ENCODE results near the gene KLK2.

KLK2 gene

DNA sequence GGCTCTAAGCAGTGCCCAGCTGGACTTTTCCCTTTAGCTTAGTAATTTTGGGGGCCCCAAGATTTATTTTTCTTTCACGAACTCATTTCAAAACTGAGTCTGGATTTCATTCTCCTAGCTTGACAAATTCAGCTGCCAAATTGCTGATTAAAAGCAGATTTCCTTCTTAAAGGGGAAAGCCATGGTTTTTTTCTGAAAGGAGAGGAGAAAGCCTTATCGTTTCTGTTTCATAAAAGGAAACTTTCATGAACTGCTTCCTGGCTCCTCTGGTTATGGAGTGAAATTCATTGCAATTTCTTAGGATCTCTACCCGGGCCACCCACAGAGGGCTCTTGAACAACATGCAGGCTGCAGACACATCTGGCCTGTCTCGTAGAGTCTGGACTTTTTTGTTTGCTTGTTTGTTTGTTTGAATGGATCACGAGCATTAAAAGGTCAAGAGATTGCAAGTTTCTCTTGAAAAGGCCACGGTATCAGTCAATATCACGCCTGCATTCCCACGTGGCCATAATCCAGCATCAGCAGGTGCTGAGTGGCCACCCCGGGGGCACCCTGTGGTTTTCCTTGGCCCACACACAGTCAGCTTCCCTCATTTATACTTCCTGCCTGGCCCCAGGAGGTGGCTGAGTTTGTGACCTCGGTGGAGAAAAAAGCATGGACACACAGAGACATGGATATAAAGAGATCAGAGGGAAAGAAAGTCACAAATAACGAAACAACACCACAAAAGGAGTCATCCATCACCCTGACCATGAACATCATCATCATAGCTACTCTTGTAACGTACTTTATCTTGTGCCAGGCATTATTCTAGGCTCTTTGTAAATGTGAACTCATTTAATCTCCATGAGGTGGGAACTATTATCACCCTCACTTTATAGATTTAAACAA is 48.4 kb downstream of the KLK2 start:
- no peak for DNase-seq (ENCODE audit: low read depth in 1 of 2, low spot score in 1 of 2)

- DNase-seq (ENCODE audit: low read depth in 1 of 2, low spot score in 1 of 2): peak; percentile 46 to 49
These were observed 49.1 kb downstream of the KLK2 start for GRCh38 chr19:50922317-50922853.

- DNase-seq (ENCODE audit: low read depth in 1 of 2, low spot score in 1 of 2): no peak
These were observed 51.3 kb downstream of the KLK2 start for GRCh38 chr19:50924586-50924985.

DNA sequence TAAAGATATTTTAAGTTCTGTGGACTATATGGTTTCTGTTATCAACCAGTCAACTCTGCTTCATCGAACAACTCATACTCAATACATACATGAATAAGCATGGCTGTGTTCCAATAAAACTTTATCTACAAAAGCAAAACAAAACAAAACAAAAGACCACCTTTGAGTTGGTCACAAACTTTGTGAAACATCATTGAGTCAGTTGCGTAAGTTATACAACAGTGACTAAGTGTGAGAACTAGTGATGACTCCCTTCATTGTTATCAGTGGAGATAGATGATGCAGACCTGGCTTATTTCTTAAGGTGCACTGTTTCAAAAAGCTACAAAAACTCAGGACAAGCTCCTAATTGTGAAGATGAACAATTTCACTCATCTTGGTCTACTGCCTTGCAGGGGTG is 52.5 kb downstream of the KLK2 start:
- DNase-seq (ENCODE audit: low read depth in 1 of 2, low spot score in 1 of 2): no peak

GRCh38 chr19:50926144-50926543 is 52.9 kb downstream of the KLK2 start:
- no peak for DNase-seq (ENCODE audit: low read depth in 1 of 2, low spot score in 1 of 2)

DNA sequence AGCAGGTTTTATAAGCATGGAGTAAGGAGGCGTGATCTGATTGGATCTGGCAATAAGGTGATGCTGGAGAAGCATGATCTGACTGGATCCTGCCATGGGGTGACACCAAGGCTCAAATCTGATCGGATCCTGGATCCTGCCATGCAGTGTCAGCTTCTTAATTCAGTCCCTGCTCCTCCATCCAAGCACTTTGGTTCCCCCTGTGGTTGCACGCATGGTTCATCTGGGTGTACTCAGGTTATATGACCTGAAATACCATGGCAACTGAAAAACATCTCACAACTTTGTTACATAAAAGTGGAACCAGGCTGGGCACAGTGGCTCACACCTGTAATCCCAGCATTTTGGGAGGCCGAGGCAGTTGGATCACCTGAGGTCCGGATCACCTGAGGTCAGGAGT is 55.6 kb downstream of the KLK2 start:
- DNase-seq (ENCODE audit: low read depth in 1 of 2, low spot score in 1 of 2): no peak

Measured in stimulated activated CD4-positive, alpha-beta T cell treated with anti-CD3 and anti-CD28 coated beads, Interleukin-15, amount 100 ng/mL, for 1 hour (primary cell).